ENCODE results near the gene UBAC2. TPM values are rescaled to one million over a fixed set of nuclear protein-coding genes. Genes with fewer than 3 reads are reported as not detected.
A peak's percentile ranks its signal among the peaks of the same experiment; 100 is the strongest.

Gene UBAC2
- total RNA-seq, 1 experiment from 2014 or later = 45.8 TPM

GRCh38 chr13:99192480-99192879 is 8.2 kb upstream of the UBAC2 start:
- BruUV-seq (replicated peaks) = no TSS peak

DNA sequence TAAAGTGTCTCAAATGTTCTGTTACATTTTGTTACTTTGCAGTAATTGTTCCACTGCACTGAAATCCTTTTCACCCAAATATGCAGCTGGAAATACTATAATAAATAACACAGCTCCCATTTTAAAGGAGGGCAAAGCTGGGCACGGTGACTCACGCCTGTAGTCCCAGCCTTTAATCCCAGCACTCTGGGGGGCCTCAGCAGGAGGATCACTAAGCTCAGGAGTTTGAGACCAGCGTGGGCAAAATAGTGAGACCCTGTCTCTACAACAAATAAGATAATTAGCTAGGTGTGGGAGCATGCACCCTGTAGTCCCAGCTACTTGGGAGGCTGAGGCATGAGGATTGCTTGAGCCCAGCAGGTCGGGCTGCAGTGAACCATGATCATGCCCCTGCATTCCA is 7.5 kb upstream of the UBAC2 start:
- DNase-seq (ENCODE audit: low spot score) = peak; percentile 46
- no peaks in the 10 kb centered on the region for H3K36me3 ChIP-seq (ENCODE audit: insufficient read depth, low read length, poor library complexity, severe bottlenecking)
- POLR2A ChIA-PET (ENCODE audit: low non-redundant PET) = no interaction called here

More at GRCh38 chr13:99192480-99192879, 8.2 kb upstream of the UBAC2 start:
- Histone ChIP-seq H3K27me3 (replicated peaks; ENCODE audit: insufficient read depth, low read depth, low read length, poor library complexity) (no peaks in the 10 kb centered on the region), H3K4me3 (ENCODE audit: low read depth, low read length, poor library complexity, severe bottlenecking) (no peak overlapping the region), H3K4me1 (ENCODE audit: insufficient read depth, low read length, poor library complexity, severe bottlenecking) (no peaks in the 10 kb centered on the region), H3K36me3 (ENCODE audit: insufficient read depth, low read length, poor library complexity, severe bottlenecking) (no peaks in the 10 kb centered on the region), H3K27ac (ENCODE audit: low read depth, low read length, poor library complexity, severe bottlenecking) (no peak overlapping the region), H3K9me3 (ENCODE audit: low read depth, low read length, poor library complexity, severe bottlenecking) (no peaks in the 10 kb centered on the region)
- intact Hi-C loops (cut with micrococcal nuclease; ENCODE audit: unreplicated experiment) = no loop called here
- CTCF ChIA-PET = no interaction called here
- TF ChIP-seq EZH2 (IDR thresholded peaks at IDR 0.05; ENCODE audit: borderline replicate concordance, low read depth, low read length, poor library complexity, severe bottlenecking) = no peak
- TF ChIP-seq, protein P1, sequence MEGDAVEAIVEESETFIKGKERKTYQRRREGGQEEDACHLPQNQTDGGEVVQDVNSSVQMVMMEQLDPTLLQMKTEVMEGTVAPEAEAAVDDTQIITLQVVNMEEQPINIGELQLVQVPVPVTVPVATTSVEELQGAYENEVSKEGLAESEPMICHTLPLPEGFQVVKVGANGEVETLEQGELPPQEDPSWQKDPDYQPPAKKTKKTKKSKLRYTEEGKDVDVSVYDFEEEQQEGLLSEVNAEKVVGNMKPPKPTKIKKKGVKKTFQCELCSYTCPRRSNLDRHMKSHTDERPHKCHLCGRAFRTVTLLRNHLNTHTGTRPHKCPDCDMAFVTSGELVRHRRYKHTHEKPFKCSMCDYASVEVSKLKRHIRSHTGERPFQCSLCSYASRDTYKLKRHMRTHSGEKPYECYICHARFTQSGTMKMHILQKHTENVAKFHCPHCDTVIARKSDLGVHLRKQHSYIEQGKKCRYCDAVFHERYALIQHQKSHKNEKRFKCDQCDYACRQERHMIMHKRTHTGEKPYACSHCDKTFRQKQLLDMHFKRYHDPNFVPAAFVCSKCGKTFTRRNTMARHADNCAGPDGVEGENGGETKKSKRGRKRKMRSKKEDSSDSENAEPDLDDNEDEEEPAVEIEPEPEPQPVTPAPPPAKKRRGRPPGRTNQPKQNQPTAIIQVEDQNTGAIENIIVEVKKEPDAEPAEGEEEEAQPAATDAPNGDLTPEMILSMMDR (conservative IDR thresholded peaks at IDR 0.05; ENCODE audit: low read depth, low read length) = no peak
- DNase-seq (ENCODE audit: low spot score) = no peak
- POLR2A ChIA-PET (ENCODE audit: low non-redundant PET) = no interaction called here

GRCh38 chr13:99196466-99197116 is 4.1 kb upstream of the UBAC2 start:
- POLR2A ChIA-PET (ENCODE audit: low non-redundant PET) = no interaction called here

More for the DNA sequence above, 7.5 kb upstream of the UBAC2 start:
- CTCF ChIA-PET = no interaction called here
- Histone ChIP-seq H3K27ac (ENCODE audit: low read depth, low read length, poor library complexity, severe bottlenecking) (no peak overlapping the region), H3K4me1 (ENCODE audit: insufficient read depth, low read length, poor library complexity, severe bottlenecking) (no peaks in the 10 kb centered on the region), H3K9me3 (ENCODE audit: low read depth, low read length, poor library complexity, severe bottlenecking) (no peaks in the 10 kb centered on the region), H3K27me3 (replicated peaks; ENCODE audit: insufficient read depth, low read depth, low read length, poor library complexity) (no peaks in the 10 kb centered on the region), H3K4me3 (ENCODE audit: low read depth, low read length, poor library complexity, severe bottlenecking) (no peak overlapping the region)
- TF ChIP-seq EZH2 (IDR thresholded peaks at IDR 0.05; ENCODE audit: borderline replicate concordance, low read depth, low read length, poor library complexity, severe bottlenecking) = no peak
- TF ChIP-seq, protein P1 (conservative IDR thresholded peaks at IDR 0.05; ENCODE audit: low read depth, low read length) = no peak
- no TSS peak for BruUV-seq (replicated peaks)
- intact Hi-C loops (cut with micrococcal nuclease; ENCODE audit: unreplicated experiment) = no loop called here

More at GRCh38 chr13:99196466-99197116, 4.1 kb upstream of the UBAC2 start:
- H3K4me3 ChIP-seq (ENCODE audit: low read depth, low read length, poor library complexity, severe bottlenecking) = no peak overlapping the region
- H3K36me3 ChIP-seq (ENCODE audit: insufficient read depth, low read length, poor library complexity, severe bottlenecking) = no peaks in the 10 kb centered on the region
- H3K9me3 ChIP-seq (ENCODE audit: low read depth, low read length, poor library complexity, severe bottlenecking) = no peaks in the 10 kb centered on the region
- no peaks in the 10 kb centered on the region for H3K27me3 ChIP-seq (replicated peaks; ENCODE audit: insufficient read depth, low read depth, low read length, poor library complexity)
- CTCF ChIA-PET = no interaction called here
- no TSS peak for BruUV-seq (replicated peaks)
- TF ChIP-seq, protein P1 (conservative IDR thresholded peaks at IDR 0.05; ENCODE audit: low read depth, low read length) = 0 out of 2 replicates have a peak, but pooled peaks have one; percentile 22
- TF ChIP-seq EZH2 (IDR thresholded peaks at IDR 0.05; ENCODE audit: borderline replicate concordance, low read depth, low read length, poor library complexity, severe bottlenecking) = no peak
- no peaks in the 10 kb centered on the region for H3K4me1 ChIP-seq (ENCODE audit: insufficient read depth, low read length, poor library complexity, severe bottlenecking)
- DNase-seq (ENCODE audit: low spot score) = no peak
- no peak overlapping the region for H3K27ac ChIP-seq (ENCODE audit: low read depth, low read length, poor library complexity, severe bottlenecking)
- intact Hi-C loops (cut with micrococcal nuclease; ENCODE audit: unreplicated experiment) = no loop called here
